Pulmonary artery endothelial cell (primary cell): Measurements from ENCODE around the gene IFNB1. TPM values are rescaled to one million over a fixed set of nuclear protein-coding genes. Genes with fewer than 3 reads are reported as not detected.
A peak's percentile ranks its signal among the peaks of the same experiment; 100 is the strongest.

Source experiments
- DNase-seq: peaks from one replicate; pipeline ENCODE4 v3.0.0-alpha.2; 2011; ENCODE audit warnings: low read depth, low spot score
- total RNA-seq: library from RNA; depleted of rRNA; stranded (reverse); fragments of >200 nt; gene quantifications from 2 replicates; pipeline ENCODE4 v1.2.3, GENCODE V29; 2014

Gene IFNB1
- total RNA-seq, 1 donor from 2014 or later = not detected

- DNase-seq = no peak
These were observed 6.8 kb downstream of the IFNB1 start for GRCh38 chr9:21070906-21071305.

GRCh38 chr9:21070171-21070571, 7.6 kb downstream of the IFNB1 start:
- DNase-seq = peak; percentile 97

- no peak for DNase-seq
These were observed 16.7 kb downstream of the IFNB1 start for GRCh38 chr9:21060919-21061561.

GRCh38 chr9:21056931-21057330, 20.8 kb downstream of the IFNB1 start:
- DNase-seq = no peak

- DNase-seq = no peak
These were observed 23.9 kb downstream of the IFNB1 start for GRCh38 chr9:21053851-21054250.

GRCh38 chr9:21047281-21047691, 30.5 kb downstream of the IFNB1 start:
- no peak for DNase-seq

- DNase-seq = no peak
These were observed 33.9 kb downstream of the IFNB1 start for GRCh38 chr9:21043841-21044240.

- no peak for DNase-seq
These were observed 35.3 kb downstream of the IFNB1 start for GRCh38 chr9:21042466-21042865.

- DNase-seq = no peak
These were observed 38.4 kb downstream of the IFNB1 start for GRCh38 chr9:21039302-21039701.

- DNase-seq = no peak
These were observed 40.5 kb downstream of the IFNB1 start for GRCh38 chr9:21037278-21037677.

GRCh38 chr9:21031808-21032183, 45.9 kb downstream of the IFNB1 start:
- no peak for DNase-seq

- no peak for DNase-seq
These were observed 46.5 kb downstream of the IFNB1 start, which contains the start of gene HACD4 for GRCh38 chr9:21031091-21031807. HACD4 (minus strand) TSS chr9:21031640; CDS start chr9:21031590, 50 bp downstream.

GRCh38 chr9:21030389-21031035, 47.2 kb downstream of the IFNB1 start:
- no peak for DNase-seq

- DNase-seq = no peak
These were observed 48.1 kb downstream of the IFNB1 start for GRCh38 chr9:21029661-21030060.

- no peak for DNase-seq
These were observed 49.3 kb downstream of the IFNB1 start for GRCh38 chr9:21028466-21028865.

GRCh38 chr9:21027295-21027694, 50.4 kb downstream of the IFNB1 start:
- DNase-seq = no peak

Other genes starting within 250 kb of the IFNB1 start
- 0.99 and 1.6 TPM in 2 replicates for gene HACD4, start 46.3 kb downstream of the IFNB1 start, total RNA-seq
- not detected in 2 replicates for gene IFNW1, start 63.9 kb upstream of the IFNB1 start, total RNA-seq
- not detected in 2 replicates for gene IFNA21, start 88.7 kb upstream of the IFNB1 start, total RNA-seq
- not detected in 2 replicates for gene IFNA4, start 109.6 kb upstream of the IFNB1 start, total RNA-seq
- gene IFNA7, start 124.3 kb upstream of the IFNB1 start, total RNA-seq = not detected in 2 replicates
- gene IFNA10, start 129.2 kb upstream of the IFNB1 start, total RNA-seq = not detected in 2 replicates
- gene IFNA16, start 139.4 kb upstream of the IFNB1 start, total RNA-seq = not detected in 2 replicates
- gene IFNA17, start 150.3 kb upstream of the IFNB1 start, total RNA-seq = not detected in 2 replicates
- not detected in 2 replicates for gene IFNA14, start 162.1 kb upstream of the IFNB1 start, total RNA-seq
- gene IFNA5, start 227.4 kb upstream of the IFNB1 start, total RNA-seq = not detected in 2 replicates